ENCODE measurements around the gene COPG1.

DNA sequence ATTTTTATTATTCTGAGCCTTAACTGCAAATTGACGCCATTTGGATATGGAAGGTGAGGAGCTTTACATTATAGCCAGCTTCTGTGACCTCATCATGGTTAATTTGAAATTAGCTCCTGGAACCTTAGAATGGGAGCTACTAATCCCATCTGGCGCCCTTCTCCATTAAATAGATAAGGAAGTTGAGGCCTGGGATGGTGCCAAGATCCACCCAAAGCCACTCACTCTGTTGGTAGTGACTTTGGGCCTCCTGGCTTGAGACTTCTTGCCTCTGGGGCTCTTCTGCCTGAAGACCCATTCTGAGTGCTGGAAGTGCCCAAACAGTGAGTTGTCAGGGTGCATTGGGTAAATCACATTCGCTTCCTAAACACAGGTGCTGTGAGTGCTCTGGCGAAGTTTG lies 17.2 kb downstream of the COPG1 start:
- TF ChIP-seq, protein P1, sequence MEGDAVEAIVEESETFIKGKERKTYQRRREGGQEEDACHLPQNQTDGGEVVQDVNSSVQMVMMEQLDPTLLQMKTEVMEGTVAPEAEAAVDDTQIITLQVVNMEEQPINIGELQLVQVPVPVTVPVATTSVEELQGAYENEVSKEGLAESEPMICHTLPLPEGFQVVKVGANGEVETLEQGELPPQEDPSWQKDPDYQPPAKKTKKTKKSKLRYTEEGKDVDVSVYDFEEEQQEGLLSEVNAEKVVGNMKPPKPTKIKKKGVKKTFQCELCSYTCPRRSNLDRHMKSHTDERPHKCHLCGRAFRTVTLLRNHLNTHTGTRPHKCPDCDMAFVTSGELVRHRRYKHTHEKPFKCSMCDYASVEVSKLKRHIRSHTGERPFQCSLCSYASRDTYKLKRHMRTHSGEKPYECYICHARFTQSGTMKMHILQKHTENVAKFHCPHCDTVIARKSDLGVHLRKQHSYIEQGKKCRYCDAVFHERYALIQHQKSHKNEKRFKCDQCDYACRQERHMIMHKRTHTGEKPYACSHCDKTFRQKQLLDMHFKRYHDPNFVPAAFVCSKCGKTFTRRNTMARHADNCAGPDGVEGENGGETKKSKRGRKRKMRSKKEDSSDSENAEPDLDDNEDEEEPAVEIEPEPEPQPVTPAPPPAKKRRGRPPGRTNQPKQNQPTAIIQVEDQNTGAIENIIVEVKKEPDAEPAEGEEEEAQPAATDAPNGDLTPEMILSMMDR (IDR thresholded peaks at IDR 0.05) = no peak
- TF ChIP-seq POLR2A (IDR thresholded peaks at IDR 0.05) = no peak
